Activated naive CD8-positive, alpha-beta T cell treated with anti-CD3 and anti-CD28 coated beads for 36 hours (primary cell): ENCODE measurements around the gene TRAF1. TPM values are rescaled to one million over a fixed set of nuclear protein-coding genes. Genes with fewer than 3 reads are reported as not detected.

Experiments used
- DNase-seq: peaks from one replicate; pipeline ENCODE4 v3.0.0; 2021
- H3K27ac Mint-ChIP-seq: one replicate; pipeline ENCODE4 v1.8.0; 2022; ENCODE audit warnings: mild to moderate bottlenecking, moderate library complexity, mixed read lengths
- H3K27me3 Mint-ChIP-seq: one replicate; pipeline ENCODE4 v1.8.0; 2022; ENCODE audit warnings: mild to moderate bottlenecking, mixed read lengths
- H3K36me3 Mint-ChIP-seq: one replicate; pipeline ENCODE4 v1.8.0; 2021; ENCODE audit warnings: mild to moderate bottlenecking, mixed read lengths
- H3K4me1 Mint-ChIP-seq: one replicate; pipeline ENCODE4 v1.8.0; 2021; ENCODE audit warnings: mixed read lengths
- H3K4me3 Mint-ChIP-seq: one replicate; pipeline ENCODE4 v1.8.0; 2022; ENCODE audit warnings: mild to moderate bottlenecking, moderate library complexity, mixed read lengths
- H3K9me3 Mint-ChIP-seq: one replicate; pipeline ENCODE4 v1.8.0; 2022; ENCODE audit warnings: mixed read lengths
- total RNA-seq, 2 experiments: library from RNA; stranded (reverse); gene quantifications; one replicate each; pipeline ENCODE4 v1.2.3, GENCODE V29; 2021

TRAF1 gene
- total RNA-seq, 2 experiments from 2014 or later = 169 to 170 TPM

DNA sequence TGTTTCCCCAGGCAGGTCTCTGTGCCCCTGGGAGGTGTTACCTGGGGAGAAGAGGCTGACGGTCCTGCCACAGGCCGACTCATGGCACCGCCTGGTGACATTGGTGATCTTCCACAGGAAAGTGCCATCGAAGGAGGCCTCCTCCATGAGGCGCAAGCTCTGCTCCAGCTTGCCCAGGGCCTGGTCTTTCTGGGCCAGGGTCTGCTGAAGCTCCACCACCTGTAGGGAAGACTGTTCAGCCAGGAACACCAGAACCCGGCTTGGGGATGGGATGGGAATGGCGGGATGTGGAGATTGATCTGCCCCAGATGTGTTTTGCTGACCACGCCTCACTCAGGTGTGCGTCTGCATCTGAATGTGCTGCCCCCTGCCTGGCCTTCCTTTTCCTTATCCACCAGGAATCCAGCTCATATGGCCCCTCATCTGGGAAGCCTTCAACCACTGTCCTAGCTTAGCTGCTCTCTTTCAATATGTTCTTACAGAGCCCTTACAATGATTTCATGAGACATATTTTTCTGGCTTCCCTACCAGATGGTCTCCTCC lies 15.2 kb downstream of the TRAF1 start:
- H3K4me1 Mint-ChIP-seq = peaks cover 86% of the 10 kb centered on the region
- H3K4me3 Mint-ChIP-seq = peak overlapping the region; percentile 52
- peak overlapping the region; percentile 88 for H3K27ac Mint-ChIP-seq
- peaks cover 3% of the 10 kb centered on the region for H3K27me3 Mint-ChIP-seq
- no peaks in the 10 kb centered on the region for H3K9me3 Mint-ChIP-seq
- DNase-seq = no peak
- peaks cover 92% of the 10 kb centered on the region for H3K36me3 Mint-ChIP-seq

DNA sequence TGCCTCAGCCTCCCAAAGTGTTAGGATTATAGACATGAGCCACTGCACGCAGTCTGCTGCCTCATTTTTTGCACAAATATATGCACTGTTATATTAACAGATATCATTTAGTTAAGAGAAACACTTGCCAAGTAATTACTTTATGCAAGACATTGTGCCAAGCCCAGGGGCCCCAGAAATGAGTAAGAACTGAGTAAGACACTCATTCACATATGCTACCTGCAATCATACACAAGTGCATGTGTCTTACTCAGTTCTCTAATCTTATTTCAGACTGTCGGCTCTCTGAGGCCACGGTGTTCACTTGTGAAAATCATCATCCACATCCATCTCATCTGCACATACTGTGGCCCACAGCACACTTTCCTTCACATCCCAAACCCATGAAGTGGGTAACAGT lies 16.0 kb downstream of the TRAF1 start:
- H3K4me1 Mint-ChIP-seq = peaks cover 87% of the 10 kb centered on the region
- peak overlapping the region; percentile 12 for H3K4me3 Mint-ChIP-seq
- H3K9me3 Mint-ChIP-seq = no peaks in the 10 kb centered on the region
- peaks cover 7% of the 10 kb centered on the region for H3K27me3 Mint-ChIP-seq
- peak overlapping the region; percentile 88 for H3K27ac Mint-ChIP-seq
- DNase-seq = no peak
- H3K36me3 Mint-ChIP-seq = peaks cover 94% of the 10 kb centered on the region

DNA sequence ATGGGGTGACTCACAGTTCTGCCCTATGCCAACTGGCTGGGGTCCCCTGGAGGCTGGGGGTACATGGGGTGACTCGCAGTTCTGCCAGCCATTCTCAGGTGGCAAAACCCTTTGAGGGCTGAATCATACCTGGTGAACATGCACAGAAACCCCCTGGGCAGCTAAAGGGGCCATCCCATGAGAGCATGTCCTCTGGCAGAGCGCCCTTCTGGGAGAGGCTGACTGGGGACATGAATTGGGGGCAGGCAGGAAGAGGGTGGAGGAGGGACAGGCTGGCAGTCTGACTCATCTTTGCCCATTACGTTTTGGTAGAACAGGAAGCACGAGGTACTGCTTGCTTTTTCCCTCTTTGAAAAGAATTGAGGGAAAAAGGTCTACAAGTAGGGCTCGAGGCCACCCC lies 16.7 kb downstream of the TRAF1 start:
- Mint-ChIP-seq H3K4me1 (peaks cover 89% of the 10 kb centered on the region), H3K9me3 (no peaks in the 10 kb centered on the region), H3K27ac (peak overlapping the region; percentile 88), H3K36me3 (peaks cover 94% of the 10 kb centered on the region), H3K4me3 (peak overlapping the region; percentile 37), H3K27me3 (peaks cover 7% of the 10 kb centered on the region)
- peak; percentile 63 for DNase-seq

DNA sequence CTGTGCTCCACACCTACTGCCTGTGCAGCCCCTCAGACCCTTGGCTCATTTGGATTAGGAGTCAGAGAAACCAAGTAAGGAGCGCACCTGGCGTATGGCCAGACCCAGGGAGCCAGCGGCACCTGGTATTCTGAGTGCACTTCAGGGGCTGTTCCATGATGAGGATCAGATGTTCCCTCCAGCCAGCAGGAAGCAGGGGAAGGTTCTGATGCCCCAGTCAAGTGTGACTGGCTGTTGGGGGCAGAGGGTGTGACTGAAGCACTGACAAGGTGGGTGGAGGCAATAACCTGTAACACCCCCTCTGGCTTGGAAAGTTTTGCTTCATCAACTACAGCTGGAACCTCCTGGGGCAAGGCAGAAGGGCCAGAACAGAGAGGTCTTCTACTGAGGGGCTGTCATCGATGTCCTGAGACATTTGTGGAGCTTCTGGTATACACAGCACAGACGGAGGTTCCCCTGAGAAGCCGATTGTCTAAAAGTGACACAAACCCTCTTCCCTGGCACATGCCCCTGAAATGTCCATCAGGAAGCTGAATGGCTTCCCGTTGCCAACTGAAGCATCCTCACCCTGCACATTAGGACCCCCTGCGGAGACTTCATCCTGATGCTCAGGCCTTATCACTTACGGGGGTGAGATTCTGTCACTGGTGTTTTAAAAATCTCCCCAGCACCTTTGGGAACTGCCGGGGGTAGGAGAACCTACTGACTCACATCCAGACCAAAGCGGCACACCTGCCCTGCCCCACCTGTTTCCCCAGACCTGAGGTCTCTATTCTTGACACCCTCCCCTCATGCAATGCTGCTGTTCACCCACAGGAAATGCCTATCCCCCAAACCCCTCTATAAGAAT lies 21.1 kb downstream of the TRAF1 start:
- H3K9me3 Mint-ChIP-seq = no peaks in the 10 kb centered on the region
- peak overlapping the region; percentile 96 for H3K27ac Mint-ChIP-seq
- peaks cover 89% of the 10 kb centered on the region for H3K4me1 Mint-ChIP-seq
- peak overlapping the region; percentile 49 for H3K4me3 Mint-ChIP-seq
- peak; percentile 57 for DNase-seq
- peaks cover 7% of the 10 kb centered on the region for H3K27me3 Mint-ChIP-seq
- peaks cover 92% of the 10 kb centered on the region for H3K36me3 Mint-ChIP-seq

DNA sequence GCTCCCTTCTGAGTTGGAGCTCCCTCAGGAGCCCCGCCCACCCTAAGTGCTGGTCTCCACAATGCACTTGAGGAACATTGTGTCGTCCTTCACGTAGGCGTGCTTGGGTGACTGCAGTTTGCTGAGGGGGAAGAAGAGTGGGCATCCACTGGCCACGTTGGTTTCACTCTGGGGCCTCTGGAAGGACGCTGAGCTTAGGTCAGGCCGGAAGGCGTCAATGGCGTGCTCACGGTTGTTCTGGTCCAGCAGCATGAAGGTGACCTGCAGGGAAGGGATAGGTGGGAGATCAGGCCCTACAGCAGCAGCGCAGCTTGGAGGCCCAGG lies 21.7 kb downstream of the TRAF1 start:
- peaks cover 7% of the 10 kb centered on the region for H3K27me3 Mint-ChIP-seq

DNA sequence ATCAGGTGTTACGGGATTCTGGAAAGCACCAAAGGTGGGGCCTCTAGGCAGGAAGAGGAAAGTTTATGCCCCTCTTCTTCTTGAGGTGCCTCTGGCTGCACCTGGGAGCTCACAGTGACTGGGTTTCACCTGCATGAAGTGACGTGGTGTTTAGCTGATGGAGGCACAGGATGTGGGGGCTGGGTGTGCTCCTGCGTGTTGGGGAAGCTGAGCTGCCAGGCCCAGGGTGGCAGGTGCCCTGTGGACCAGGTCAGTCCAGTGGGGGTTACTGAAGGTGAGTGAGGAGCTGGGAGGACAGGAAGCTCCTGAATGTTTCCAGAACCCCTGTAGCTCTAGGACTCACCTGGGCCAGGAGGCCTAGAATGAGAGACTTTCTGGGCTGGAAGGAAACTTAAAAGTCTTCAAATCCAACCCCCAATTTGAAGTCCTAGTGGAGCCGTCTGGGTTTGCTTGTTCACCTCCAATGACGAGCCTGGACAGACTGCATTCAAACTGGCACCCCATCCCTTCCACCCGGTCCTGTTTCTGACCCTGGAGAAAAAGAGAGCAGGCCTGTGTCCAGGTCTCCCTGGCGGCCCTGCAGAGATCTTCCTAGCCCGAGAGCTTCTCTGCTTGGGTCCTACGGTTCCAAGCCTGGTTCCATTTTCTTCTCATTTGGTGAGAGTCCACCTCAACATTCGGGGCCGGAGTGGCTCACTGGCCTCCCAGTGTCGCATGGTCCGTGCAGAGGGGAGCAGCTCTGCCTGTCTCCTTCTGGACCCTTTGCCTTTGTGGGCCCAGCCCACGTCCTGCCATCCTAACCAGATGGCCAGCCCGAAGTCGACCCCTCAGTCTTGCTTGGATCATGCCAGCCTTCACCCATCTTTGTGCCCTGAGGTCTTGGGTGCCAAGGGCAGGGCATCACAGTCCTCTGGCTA lies 22.3 kb downstream of the TRAF1 start:
- H3K27me3 Mint-ChIP-seq = peaks cover 7% of the 10 kb centered on the region
- H3K4me1 Mint-ChIP-seq = peaks cover 88% of the 10 kb centered on the region
- peak overlapping the region; percentile 38 for H3K4me3 Mint-ChIP-seq
- peaks cover 89% of the 10 kb centered on the region for H3K36me3 Mint-ChIP-seq
- no peak for DNase-seq
- H3K27ac Mint-ChIP-seq = peak overlapping the region; percentile 96
- no peaks in the 10 kb centered on the region for H3K9me3 Mint-ChIP-seq

More for the DNA sequence above, 21.7 kb downstream of the TRAF1 start:
- Mint-ChIP-seq H3K4me3 (peak overlapping the region; percentile 18), H3K4me1 (peaks cover 88% of the 10 kb centered on the region), H3K9me3 (no peaks in the 10 kb centered on the region), H3K36me3 (peaks cover 91% of the 10 kb centered on the region), H3K27ac (peak overlapping the region; percentile 96)
- DNase-seq = no peak

DNA sequence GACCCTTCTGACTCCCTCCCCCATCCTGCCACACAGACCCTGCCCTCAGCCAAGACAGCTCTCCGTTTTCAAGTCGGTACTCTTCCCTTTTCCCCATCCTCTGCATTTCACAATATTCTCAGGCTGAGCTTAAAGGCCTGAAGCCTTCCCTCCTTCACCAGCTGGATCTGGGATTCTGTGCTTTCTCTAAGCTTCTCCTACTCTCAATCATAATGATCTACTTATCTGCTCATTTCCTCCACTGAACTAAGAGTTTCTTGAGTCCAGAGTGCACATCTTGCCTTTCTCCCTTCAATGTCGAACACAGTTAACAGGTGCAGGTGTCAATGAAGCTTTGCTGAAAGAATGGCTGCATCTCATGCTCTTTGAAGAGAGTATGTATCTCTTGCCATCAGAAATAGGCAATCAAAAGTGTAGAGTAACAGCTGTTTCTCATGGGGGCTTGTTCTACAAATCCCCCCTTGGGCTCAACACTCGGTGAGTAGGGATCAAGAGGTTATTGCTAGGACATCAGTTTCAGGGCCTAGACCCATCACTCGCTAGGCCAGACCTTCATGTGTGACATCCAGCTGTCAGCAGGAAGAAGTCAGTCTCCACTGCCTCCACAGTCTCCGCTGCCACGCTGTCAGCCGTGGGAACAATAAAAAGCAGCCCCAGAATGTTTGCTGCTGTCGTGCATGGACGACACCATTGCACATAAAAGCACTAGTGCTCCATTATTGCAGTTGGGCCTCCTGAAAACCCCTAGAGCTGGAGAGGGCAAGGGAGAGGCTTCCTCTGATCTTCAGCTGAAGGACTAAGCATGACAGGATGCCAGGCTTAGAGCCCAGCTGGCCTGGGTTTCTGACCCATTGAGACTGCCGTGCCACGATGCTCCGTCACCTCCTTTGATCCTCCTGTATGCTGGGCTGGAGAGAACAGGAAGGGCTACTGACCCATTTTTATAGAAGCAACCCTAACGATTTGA lies 23.7 kb downstream of the TRAF1 start:
- Mint-ChIP-seq H3K4me3 (peak overlapping the region; percentile 38), H3K27me3 (peaks cover 7% of the 10 kb centered on the region), H3K27ac (peak overlapping the region; percentile 96), H3K36me3 (peaks cover 89% of the 10 kb centered on the region), H3K4me1 (peaks cover 91% of the 10 kb centered on the region), H3K9me3 (no peaks in the 10 kb centered on the region)
- DNase-seq = no peak

DNA sequence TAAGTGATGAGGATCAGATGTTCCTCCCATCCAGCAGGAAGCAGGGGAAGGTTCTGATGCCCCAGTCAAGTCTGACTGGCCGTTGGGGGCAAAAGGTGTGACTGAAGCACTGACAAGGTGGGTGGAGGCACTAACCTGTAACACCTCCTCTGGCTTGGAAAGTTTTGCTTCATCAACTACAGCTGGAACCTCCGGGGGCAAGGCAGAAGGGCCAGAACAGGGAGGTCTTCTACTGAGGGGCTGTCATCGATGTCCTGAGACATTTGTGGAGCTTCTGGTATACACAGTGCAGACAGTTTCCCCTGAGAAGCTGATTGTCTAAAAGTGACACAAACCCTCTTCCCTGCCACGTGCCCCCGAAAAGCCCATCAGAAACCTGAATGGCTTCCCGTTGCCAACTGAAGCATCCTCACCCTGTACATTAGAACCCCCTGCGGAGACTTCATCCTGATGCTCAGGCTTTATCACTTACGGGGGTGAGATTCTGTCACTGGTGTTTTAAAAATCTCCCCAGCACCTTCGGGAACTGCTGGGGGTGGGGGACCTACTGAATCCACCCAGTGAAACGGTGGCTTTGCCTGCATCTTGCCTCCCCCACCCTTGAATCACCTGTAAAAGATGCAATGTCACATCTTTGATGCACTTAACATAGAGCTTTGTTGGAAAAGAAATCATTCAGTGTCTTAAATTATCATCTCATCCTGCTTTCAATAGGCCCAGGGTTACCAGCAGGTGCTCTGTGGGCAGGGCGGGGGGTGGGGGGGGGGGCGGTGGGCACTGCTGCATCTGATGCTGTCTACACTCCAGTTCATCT lies 24.6 kb downstream of the TRAF1 start:
- Mint-ChIP-seq H3K9me3 (no peaks in the 10 kb centered on the region), H3K27me3 (peaks cover 10% of the 10 kb centered on the region), H3K27ac (peak overlapping the region; percentile 96), H3K4me1 (peaks cover 91% of the 10 kb centered on the region), H3K36me3 (peaks cover 82% of the 10 kb centered on the region), H3K4me3 (peak overlapping the region; percentile 9)
- peak; percentile 45 for DNase-seq

DNA sequence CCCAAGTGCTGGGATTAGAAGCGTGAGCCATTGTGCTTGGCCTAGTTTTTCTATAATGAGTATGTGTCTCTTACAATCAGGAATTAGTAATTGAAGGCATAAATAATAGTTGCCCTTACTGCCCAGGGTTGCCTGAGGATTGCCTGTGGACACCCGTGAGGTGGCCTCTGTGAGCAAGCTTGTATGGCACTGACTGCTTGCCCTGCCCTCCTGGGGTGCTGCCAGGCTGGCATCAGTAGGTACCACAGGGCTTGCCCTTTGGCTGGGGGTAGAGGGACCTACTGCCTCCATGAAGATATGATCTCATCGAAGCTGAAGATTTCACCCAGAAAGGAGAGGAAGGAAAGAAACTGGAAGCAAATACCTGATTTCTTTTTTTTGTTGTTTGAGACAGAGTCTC lies 25.8 kb downstream of the TRAF1 start:
- peak overlapping the region; percentile 96 for H3K27ac Mint-ChIP-seq
- H3K4me3 Mint-ChIP-seq = no peak overlapping the region
- H3K9me3 Mint-ChIP-seq = peaks cover 1% of the 10 kb centered on the region
- H3K36me3 Mint-ChIP-seq = peaks cover 79% of the 10 kb centered on the region
- H3K27me3 Mint-ChIP-seq = peaks cover 10% of the 10 kb centered on the region
- H3K4me1 Mint-ChIP-seq = peaks cover 89% of the 10 kb centered on the region
- no peak for DNase-seq

DNA sequence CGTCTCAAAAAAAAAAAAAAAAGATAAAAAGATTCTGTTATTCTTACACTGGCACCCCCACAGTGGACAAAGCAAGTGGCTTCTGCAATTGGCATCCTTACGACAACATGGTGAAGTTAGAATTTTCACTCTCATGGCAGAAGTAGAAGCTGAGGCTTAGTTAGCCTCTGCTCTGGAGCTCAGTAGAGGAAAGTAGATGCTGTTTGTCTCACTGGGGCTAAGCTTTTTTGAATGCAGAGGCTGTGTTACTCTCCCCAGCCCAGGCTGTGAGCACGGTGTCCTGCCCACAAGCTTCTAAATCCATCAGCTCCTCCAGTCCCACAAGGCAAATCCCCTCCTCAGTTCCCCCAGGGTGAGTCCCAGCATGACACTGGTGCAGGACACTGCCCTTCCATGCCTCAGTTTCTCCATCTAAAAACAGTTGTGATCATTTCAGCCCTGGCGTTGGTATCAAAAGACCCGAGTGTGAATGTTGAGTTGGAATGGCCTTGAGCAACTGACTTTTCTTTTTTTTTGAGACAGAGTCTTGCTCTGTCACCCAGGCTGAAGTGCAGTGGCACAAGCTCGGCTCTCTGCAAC lies 27.0 kb downstream of the TRAF1 start:
- Mint-ChIP-seq H3K4me3 (peak overlapping the region; percentile 8), H3K27me3 (peaks cover 8% of the 10 kb centered on the region), H3K4me1 (peaks cover 85% of the 10 kb centered on the region), H3K9me3 (peaks cover 1% of the 10 kb centered on the region), H3K27ac (peak overlapping the region; percentile 96), H3K36me3 (peaks cover 71% of the 10 kb centered on the region)
- DNase-seq = no peak

DNA sequence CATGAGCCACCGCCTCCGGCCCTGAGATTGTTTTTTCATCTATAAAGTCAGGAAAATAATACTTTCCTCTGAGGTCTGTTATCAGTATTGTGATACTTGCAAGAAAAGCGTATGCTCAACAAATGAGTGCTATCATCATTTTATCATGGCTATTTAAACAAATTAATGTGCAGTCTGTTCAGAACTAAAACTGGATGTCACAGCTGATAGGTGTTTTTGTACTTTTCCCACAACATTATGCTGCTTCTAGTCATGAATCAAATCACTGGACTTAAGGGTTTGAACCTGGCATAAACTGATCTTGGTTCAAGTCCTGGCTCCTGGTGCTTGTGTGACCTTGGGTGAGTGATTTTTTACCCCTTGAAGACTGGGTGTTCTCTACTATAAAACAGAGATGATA lies 28.2 kb downstream of the TRAF1 start:
- H3K36me3 Mint-ChIP-seq = peaks cover 61% of the 10 kb centered on the region
- H3K9me3 Mint-ChIP-seq = peaks cover 3% of the 10 kb centered on the region
- H3K27me3 Mint-ChIP-seq = peaks cover 8% of the 10 kb centered on the region
- peak overlapping the region; percentile 42 for H3K4me3 Mint-ChIP-seq
- DNase-seq = no peak
- peak overlapping the region; percentile 96 for H3K27ac Mint-ChIP-seq
- H3K4me1 Mint-ChIP-seq = peaks cover 82% of the 10 kb centered on the region

DNA sequence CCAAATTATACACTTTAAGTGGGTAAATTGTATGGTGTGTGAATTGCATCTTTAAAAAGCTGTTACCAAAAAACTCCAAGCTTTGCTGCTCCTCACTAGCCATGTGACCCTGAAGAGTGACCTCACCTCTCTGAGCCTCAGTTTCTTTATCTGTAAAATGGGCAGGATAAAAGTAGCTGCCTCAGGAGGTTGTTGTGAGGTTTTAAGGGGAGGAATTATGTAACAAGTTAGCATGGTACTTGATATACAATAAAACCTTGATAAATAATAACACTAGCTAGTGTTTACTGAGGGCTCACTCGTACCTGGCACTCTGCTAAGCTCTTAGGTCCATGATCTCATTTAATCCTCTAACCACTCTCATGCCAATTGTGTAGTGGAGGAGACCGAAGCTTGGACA lies 30.6 kb downstream of the TRAF1 start:
- peak overlapping the region; percentile 96 for H3K27ac Mint-ChIP-seq
- H3K27me3 Mint-ChIP-seq = peaks cover 8% of the 10 kb centered on the region
- peaks cover 86% of the 10 kb centered on the region for H3K4me1 Mint-ChIP-seq
- peaks cover 4% of the 10 kb centered on the region for H3K9me3 Mint-ChIP-seq
- no peak for DNase-seq
- H3K4me3 Mint-ChIP-seq = no peak overlapping the region
- peaks cover 47% of the 10 kb centered on the region for H3K36me3 Mint-ChIP-seq
